HepG2 (cell line): Measurements from ENCODE around the gene ZNF138. TPM values are rescaled to one million over a fixed set of nuclear protein-coding genes. Genes with fewer than 3 reads are reported as not detected.

ENCODE experiments used
- ARNT ChIP-seq: fragments of 450-650 bp; IDR thresholded peaks from 2 replicates; pipeline ENCODE4 v1.6.1; 2017
- ATM ChIP-seq: fragments of 450-650 bp; IDR thresholded peaks from 2 replicates; pipeline ENCODE4 v1.7.1; 2017; ENCODE audit warnings: mild to moderate bottlenecking, borderline replicate concordance
- ATRX ChIP-seq: sonication (generic); formaldehyde crosslinking; IDR thresholded peaks from 2 replicates; pipeline ENCODE4 v1.4.0; 2020; ENCODE audit warnings: missing genetic modification reagents, borderline replicate concordance
- EED ChIP-seq: sonication (generic); formaldehyde crosslinking; IDR thresholded peaks from 2 replicates; pipeline ENCODE4 v1.5.0; 2020; ENCODE audit warnings: mild to moderate bottlenecking, missing genetic modification reagents
- ETS1 ChIP-seq: sonication (generic); formaldehyde crosslinking; IDR thresholded peaks from 2 replicates; pipeline ENCODE4 v1.4.0; 2020; ENCODE audit warnings: missing genetic modification reagents
- FOSL1 ChIP-seq: sonication (generic); formaldehyde crosslinking; IDR thresholded peaks from 2 replicates; pipeline ENCODE4 v1.9.0; 2021; ENCODE audit warnings: missing genetic modification reagents, borderline replicate concordance
- HDAC6 ChIP-seq: fragments of 200-600 bp; sonication (generic); IDR thresholded peaks from 2 replicates; pipeline ENCODE4 v1.7.0; 2017; ENCODE audit warnings: mild to moderate bottlenecking, antibody characterized with exemption, low read length, low read depth
- NAIF1 ChIP-seq: sonication (generic); formaldehyde crosslinking; IDR thresholded peaks from 2 replicates; pipeline ENCODE4 v1.5.0; 2020; ENCODE audit warnings: mild to moderate bottlenecking, missing genetic modification reagents, borderline replicate concordance
- TAF1 ChIP-seq: sonication (generic); formaldehyde crosslinking; IDR thresholded peaks from 2 replicates; pipeline ENCODE4 v1.4.0; 2020; ENCODE audit warnings: missing genetic modification reagents
- ZEB1 ChIP-seq: IDR thresholded peaks from 2 replicates; pipeline ENCODE4 v1.6.1; 2012; ENCODE audit warnings: mild to moderate bottlenecking, low read depth, inconsistent platforms; ENCODE audit not compliant: insufficient replicate concordance
- ZMAT3 ChIP-seq: sonication (generic); formaldehyde crosslinking; conservative IDR thresholded peaks from 2 replicates; pipeline ENCODE4 v1.7.0; 2021; ENCODE audit warnings: missing genetic modification reagents
- ZNF350 ChIP-seq: sonication (generic); formaldehyde crosslinking; IDR thresholded peaks from 2 replicates; pipeline ENCODE4 v1.4.0; 2020; ENCODE audit warnings: mild to moderate bottlenecking, low read depth, missing genetic modification reagents, borderline replicate concordance
- ZNF564 ChIP-seq: sonication (generic); formaldehyde crosslinking; IDR thresholded peaks from 2 replicates; pipeline ENCODE4 v1.8.1; 2023; ENCODE audit warnings: mild to moderate bottlenecking, missing genetic modification reagents
- ZNF615 ChIP-seq: sonication (generic); formaldehyde crosslinking; IDR thresholded peaks from 2 replicates; pipeline ENCODE4 v1.5.0; 2020; ENCODE audit warnings: mild to moderate bottlenecking, missing genetic modification reagents, borderline replicate concordance
- ZNF672 ChIP-seq: sonication (generic); formaldehyde crosslinking; IDR thresholded peaks from 2 replicates; pipeline ENCODE4 v1.8.1; 2022; ENCODE audit warnings: missing genetic modification reagents
- ZNF724P ChIP-seq: sonication (generic); formaldehyde crosslinking; IDR thresholded peaks from 2 replicates; pipeline ENCODE4 v1.8.0; 2022; ENCODE audit warnings: missing genetic modification reagents, borderline replicate concordance
- ZNF773 ChIP-seq: sonication (generic); formaldehyde crosslinking; IDR thresholded peaks from 2 replicates; pipeline ENCODE4 v1.4.0; 2020; ENCODE audit warnings: missing genetic modification reagents, borderline replicate concordance
- polyA plus RNA-seq, 8 experiments: library from polyadenylated mRNA; depleted of rRNA in 3 of 8; stranded (reverse) in 7 of 8; unstranded in 1 of 8; fragments of >200 nt; fragmentation: Illumina TruSeq in 4 of 8; extraction: Trizol in 4 of 8; gene quantifications; 2 replicates each; pipeline versions ENCODE4 v1.2.1 to v1.2.3, GENCODE V29; 2011 to 2016; ENCODE audit warnings: low read depth in 4 of 8, missing spikeins in 1 of 8, mixed read lengths in 1 of 8; ENCODE audit not compliant: insufficient read depth in 1 of 8
- total RNA-seq, 5 experiments: library from RNA; depleted of rRNA; stranded (reverse); fragments of >200 nt; fragmentation: Illumina TruSeq; extraction: Trizol; gene quantifications; 2 replicates each; pipeline ENCODE4 v1.2.3, GENCODE V29; 2016; ENCODE audit warnings: low read depth in 1 of 5
- TF ChIP-seq, protein P1 (sequence below): sonication (generic); formaldehyde crosslinking; IDR thresholded peaks from one replicate; pipeline ENCODE4 v1.5.1; 2020; ENCODE audit warnings: mild to moderate bottlenecking, missing genetic modification reagents; ENCODE audit errors: not compliant biosample characterization
- TF ChIP-seq, protein P2 (sequence below): conservative IDR thresholded peaks from 2 replicates; pipeline ENCODE4 v1.6.1; 2018; ENCODE audit warnings: missing genetic modification reagents

ZNF138 gene
- total and polyA plus RNA-seq, 2 of the 13 experiments (the other 11 are each of a cell fraction or from before 2014, with no cell fraction given), result 2.7 to 5.8 TPM

GRCh38 chr7:64794171-64794844 lies at the start of gene ZNF138 (continued):
- TF ChIP-seq HDAC6 (no peak), ZNF773 (no peak), EED (CRISPR knock-in tag) (no peak; the same call in 1 of the 2 replicates), TAF1 (CRISPR knock-in tag) (peak; percentile 66), ZNF724P (CRISPR knock-in tag) (peak; percentile 25; the same call in 1 of the 2 replicates), ZEB1 (no peak), ATRX (no peak), ARNT (no peak), ATM (no peak), ETS1 (CRISPR knock-in tag) (no peak), NAIF1 (CRISPR knock-in tag) (no peak), ZNF672 (CRISPR knock-in tag) (no peak), ZNF564 (no peak), ZMAT3 (CRISPR knock-in tag) (no peak), ZNF615 (CRISPR knock-in tag) (no peak), ZNF350 (CRISPR knock-in tag) (peak; percentile 65; the same call in 1 of the 2 replicates), FOSL1 (no peak)
- TF ChIP-seq, protein P1, sequence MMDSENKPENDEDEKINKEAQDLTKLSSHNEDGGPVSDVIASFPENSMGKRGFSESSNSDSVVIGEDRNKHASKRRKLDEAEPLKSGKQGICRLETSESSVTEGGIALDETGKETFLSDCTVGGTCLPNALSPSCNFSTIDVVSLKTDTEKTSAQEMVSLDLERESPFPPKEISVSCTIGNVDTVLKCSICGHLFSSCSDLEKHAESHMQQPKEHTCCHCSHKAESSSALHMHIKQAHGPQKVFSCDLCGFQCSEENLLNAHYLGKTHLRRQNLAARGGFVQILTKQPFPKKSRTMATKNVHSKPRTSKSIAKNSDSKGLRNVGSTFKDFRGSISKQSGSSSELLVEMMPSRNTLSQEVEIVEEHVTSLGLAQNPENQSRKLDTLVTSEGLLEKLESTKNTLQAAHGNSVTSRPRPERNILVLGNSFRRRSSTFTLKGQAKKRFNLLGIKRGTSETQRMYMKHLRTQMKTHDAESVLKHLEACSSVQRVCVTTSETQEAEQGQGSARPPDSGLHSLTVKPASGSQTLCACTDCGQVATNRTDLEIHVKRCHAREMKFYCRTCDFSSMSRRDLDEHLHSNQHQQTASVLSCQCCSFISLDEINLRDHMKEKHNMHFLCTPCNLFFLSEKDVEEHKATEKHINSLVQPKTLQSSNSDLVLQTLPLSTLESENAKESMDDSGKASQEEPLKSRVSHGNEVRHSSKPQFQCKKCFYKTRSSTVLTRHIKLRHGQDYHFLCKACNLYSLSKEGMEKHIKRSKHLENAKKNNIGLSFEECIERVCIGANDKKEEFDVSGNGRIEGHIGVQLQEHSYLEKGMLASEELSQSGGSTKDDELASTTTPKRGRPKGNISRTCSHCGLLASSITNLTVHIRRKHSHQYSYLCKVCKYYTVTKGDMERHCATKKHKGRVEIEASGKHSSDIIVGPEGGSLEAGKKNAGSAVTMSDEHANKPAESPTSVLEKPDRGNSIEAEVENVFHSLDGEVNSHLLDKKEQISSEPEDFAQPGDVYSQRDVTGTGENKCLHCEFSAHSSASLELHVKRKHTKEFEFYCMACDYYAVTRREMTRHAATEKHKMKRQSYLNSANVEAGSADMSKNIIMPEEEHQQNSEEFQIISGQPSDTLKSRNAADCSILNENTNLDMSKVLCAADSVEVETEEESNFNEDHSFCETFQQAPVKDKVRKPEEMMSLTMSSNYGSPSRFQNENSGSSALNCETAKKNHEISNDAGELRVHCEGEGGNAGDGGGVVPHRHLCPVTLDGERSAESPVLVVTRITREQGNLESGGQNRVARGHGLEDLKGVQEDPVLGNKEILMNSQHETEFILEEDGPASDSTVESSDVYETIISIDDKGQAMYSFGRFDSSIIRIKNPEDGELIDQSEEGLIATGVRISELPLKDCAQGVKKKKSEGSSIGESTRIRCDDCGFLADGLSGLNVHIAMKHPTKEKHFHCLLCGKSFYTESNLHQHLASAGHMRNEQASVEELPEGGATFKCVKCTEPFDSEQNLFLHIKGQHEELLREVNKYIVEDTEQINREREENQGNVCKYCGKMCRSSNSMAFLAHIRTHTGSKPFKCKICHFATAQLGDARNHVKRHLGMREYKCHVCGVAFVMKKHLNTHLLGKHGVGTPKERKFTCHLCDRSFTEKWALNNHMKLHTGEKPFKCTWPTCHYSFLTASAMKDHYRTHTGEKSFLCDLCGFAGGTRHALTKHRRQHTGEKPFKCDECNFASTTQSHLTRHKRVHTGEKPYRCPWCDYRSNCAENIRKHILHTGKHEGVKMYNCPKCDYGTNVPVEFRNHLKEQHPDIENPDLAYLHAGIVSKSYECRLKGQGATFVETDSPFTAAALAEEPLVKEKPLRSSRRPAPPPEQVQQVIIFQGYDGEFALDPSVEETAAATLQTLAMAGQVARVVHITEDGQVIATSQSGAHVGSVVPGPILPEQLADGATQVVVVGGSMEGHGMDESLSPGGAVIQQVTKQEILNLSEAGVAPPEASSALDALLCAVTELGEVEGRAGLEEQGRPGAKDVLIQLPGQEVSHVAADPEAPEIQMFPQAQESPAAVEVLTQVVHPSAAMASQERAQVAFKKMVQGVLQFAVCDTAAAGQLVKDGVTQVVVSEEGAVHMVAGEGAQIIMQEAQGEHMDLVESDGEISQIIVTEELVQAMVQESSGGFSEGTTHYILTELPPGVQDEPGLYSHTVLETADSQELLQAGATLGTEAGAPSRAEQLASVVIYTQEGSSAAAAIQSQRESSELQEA, result peak; percentile 66
- TF ChIP-seq, protein P2, sequence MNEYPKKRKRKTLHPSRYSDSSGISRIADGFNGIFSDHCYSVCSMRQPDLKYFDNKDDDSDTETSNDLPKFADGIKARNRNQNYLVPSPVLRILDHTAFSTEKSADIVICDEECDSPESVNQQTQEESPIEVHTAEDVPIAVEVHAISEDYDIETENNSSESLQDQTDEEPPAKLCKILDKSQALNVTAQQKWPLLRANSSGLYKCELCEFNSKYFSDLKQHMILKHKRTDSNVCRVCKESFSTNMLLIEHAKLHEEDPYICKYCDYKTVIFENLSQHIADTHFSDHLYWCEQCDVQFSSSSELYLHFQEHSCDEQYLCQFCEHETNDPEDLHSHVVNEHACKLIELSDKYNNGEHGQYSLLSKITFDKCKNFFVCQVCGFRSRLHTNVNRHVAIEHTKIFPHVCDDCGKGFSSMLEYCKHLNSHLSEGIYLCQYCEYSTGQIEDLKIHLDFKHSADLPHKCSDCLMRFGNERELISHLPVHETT (CRISPR knock-in tag), result no peak
